Measurements from ENCODE around the gene AIF1L. TPM values are rescaled to one million over a fixed set of nuclear protein-coding genes. Genes with fewer than 3 reads are reported as not detected.

The AIF1L gene
- 30.1 and 30.9 TPM in 2 replicates for total RNA-seq (2014; rRNA removed; shearing (Covaris generic))

DNA sequence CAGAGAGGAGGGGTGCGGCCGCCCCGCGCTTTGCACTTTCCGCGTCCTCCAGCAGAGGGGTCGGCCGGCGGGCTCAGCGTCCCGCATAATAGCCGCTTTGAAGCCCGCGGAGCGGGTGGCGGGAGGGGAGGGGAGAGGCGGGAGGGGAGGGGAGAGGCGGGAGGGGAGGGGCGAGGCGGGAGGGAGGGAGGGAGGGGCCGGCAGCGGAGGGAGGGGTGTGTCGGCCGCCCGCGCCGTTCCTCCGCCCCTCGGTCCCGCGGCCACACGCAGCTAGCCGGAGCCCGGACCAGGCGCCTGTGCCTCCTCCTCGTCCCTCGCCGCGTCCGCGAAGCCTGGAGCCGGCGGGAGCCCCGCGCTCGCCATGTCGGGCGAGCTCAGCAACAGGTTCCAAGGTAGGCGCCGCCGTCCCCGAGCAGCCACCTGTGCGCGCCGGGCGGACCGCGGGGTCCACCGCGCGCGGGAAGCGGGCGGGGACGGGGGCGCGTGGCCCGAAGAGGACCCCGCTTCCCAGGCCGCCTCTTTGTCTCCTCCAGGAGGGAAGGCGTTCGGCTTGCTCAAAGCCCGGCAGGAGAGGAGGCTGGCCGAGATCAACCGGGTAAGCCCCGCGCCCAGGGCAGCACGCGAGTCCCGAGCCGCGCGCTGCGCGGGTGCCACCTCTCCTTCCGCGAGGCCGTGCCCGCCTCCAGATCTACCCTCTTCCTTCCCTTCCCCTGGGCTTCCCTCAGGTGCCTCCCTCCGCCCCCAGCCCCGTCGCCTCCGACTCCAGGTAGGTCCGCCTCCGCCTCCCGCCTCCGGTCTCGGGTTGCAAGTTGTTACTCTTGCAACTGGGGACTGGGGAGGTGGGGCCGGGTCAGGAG, at the start of gene AIF1L:
Gene AIF1L, plus strand, starts transcription at position 263 of the 857 bp plus-strand sequence. Its CDS starts 99 bp downstream, at position 362.

DNA sequence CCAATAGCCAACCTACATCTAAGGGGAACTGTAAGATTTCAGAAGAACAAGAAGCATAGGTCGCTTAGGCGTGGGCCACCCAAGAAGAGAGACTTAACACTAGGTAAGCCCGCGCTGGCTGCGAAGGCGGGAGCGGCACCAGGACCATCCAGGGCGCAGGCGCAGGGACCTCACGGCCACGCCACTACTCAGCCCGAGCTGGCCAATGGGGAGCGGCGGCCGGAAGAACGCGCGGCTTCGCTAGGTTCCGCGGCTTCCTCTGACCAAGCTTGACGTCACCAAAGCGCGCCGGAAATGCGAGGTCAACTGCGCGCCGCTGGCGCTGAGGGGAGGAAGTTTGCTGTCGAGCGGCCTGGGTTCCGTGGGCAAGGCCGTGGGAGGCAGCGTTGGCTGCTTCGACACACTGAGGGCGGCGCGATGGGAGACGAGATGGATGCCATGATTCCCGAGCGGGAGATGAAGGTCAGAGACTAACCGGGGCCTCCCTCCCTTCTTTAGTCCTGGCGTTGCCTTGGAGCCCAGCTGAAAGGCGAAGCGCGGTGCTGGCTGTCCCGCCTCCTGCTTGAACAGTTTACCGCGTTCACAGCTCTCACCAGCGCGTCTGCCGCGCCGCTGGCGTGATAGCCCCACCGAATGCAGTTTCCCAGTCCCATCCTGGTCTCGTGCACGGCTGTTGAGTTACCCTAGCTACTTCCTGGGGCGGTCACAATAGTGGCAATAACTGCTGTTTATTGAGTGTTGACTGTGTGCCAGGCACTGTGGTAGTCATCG, 29.1 kb downstream of the AIF1L start, which contains the start of gene NUP214:
Gene NUP214, plus strand, starts transcription at position 299 of the 771 bp plus-strand sequence. Its CDS starts 119 bp downstream, at position 418.

Small RNA genes lying within 50 kb of the gene (small RNA-seq; reads per million reads assigned to genes)
- gene RNU6-881P, result not detected

Other genes starting within 250 kb of the AIF1L start
- not detected in 2 replicates for gene QRFP, start 199.7 kb upstream of the AIF1L start, total RNA-seq (2014; rRNA removed; shearing (Covaris generic))
- 1.1 and 6.1 TPM in 2 replicates for gene FIBCD1, start 157.3 kb upstream of the AIF1L start, total RNA-seq (2014; rRNA removed; shearing (Covaris generic))
- gene LAMC3, start 87.4 kb upstream of the AIF1L start, total RNA-seq (2014; rRNA removed; shearing (Covaris generic)), result 0.11 and 1.5 TPM in 2 replicates
- 23.5 and 24.2 TPM in 2 replicates for gene NUP214, start 29.1 kb downstream of the AIF1L start, total RNA-seq (2014; rRNA removed; shearing (Covaris generic))
- 6.7 and 6.9 TPM in 2 replicates for gene FAM78A, start 180.0 kb downstream of the AIF1L start, total RNA-seq (2014; rRNA removed; shearing (Covaris generic))
- gene PLPP7, start 193.2 kb downstream of the AIF1L start, total RNA-seq (2014; rRNA removed; shearing (Covaris generic)), result 8.4 and 8.9 TPM in 2 replicates

All from A375 (cell line).